HG03196 (cell line): ENCODE data around the gene ICOSLG.
"Not testable (repeated sequence)": the region's sequence is repeated elsewhere in the genome, so short reads cannot be mapped to it uniquely, and the experiment has no call there.

Source experiments
- ATAC-seq: cut with Tn5 transposase; IDR thresholded peaks from one replicate; pipeline ENCODE4 v1.9.1; 2021; ENCODE audit not compliant: unreplicated experiment

Gene ICOSLG

GRCh38 chr21:44240842-44241241 is at the start of gene ICOSLG:
TSS of gene ICOSLG (minus strand) at chr21:44240943. CDS start at chr21:44240817, 126 bp downstream.
- not testable (repeated sequence) for ATAC-seq

- ATAC-seq, result no peak
Observed at GRCh38 chr21:44289381-44290010, 48.8 kb upstream of the ICOSLG start.

- no peak for ATAC-seq
Observed at GRCh38 chr21:44288251-44289110, 47.7 kb upstream of the ICOSLG start.

GRCh38 chr21:44286716-44287632 is 46.2 kb upstream of the ICOSLG start:
- no peak for ATAC-seq

- ATAC-seq, result no peak
Observed at GRCh38 chr21:44286086-44286715, 45.5 kb upstream of the ICOSLG start.

GRCh38 chr21:44285138-44285992 is 44.6 kb upstream of the ICOSLG start, which contains the start of gene AIRE:
TSS of gene AIRE (plus strand) at chr21:44285876. CDS start at chr21:44286007, 131 bp downstream.
- no peak for ATAC-seq

- ATAC-seq, result no peak
Observed at GRCh38 chr21:44283948-44284347, 43.2 kb upstream of the ICOSLG start.

- not testable (repeated sequence) for ATAC-seq
Observed at GRCh38 chr21:44283211-44283785, 42.6 kb upstream of the ICOSLG start.

GRCh38 chr21:44282370-44282769 is 41.6 kb upstream of the ICOSLG start:
- ATAC-seq, result no peak

- ATAC-seq, result no peak
Observed at GRCh38 chr21:44281801-44282200, 41.1 kb upstream of the ICOSLG start.

GRCh38 chr21:44279354-44280260 is 38.9 kb upstream of the ICOSLG start:
- no peak for ATAC-seq

- ATAC-seq, result no peak
Observed at GRCh38 chr21:44275041-44275440, 34.3 kb upstream of the ICOSLG start.

- ATAC-seq, result no peak
Observed at GRCh38 chr21:44273046-44273445, 32.3 kb upstream of the ICOSLG start.

GRCh38 chr21:44272284-44272858 is 31.6 kb upstream of the ICOSLG start:
- no peak for ATAC-seq

- no peak for ATAC-seq
Observed at GRCh38 chr21:44271558-44272283, 31.0 kb upstream of the ICOSLG start.

- no peak for ATAC-seq
Observed at GRCh38 chr21:44269090-44269489, 28.3 kb upstream of the ICOSLG start.

- no peak for ATAC-seq
Observed at GRCh38 chr21:44267655-44268142, 27.0 kb upstream of the ICOSLG start.
